Measurements from ENCODE around the gene PRTN3.
A peak's percentile ranks its signal among the peaks of the same experiment; 100 is the strongest.

PRTN3 gene

GRCh38 chr19:840519-841206, at the start of gene PRTN3:
PRTN3 (plus strand) TSS chr19:840999; CDS start chr19:841009, 10 bp downstream.
- no peak for DNase-seq

GRCh38 chr19:791007-791566, 49.7 kb upstream of the PRTN3 start:
- no peak for DNase-seq

- DNase-seq, result no peak
Observed at GRCh38 chr19:791567-792305, 49.1 kb upstream of the PRTN3 start.

GRCh38 chr19:792306-792885, 48.4 kb upstream of the PRTN3 start:
- DNase-seq, result no peak

GRCh38 chr19:793806-794205, 47.0 kb upstream of the PRTN3 start:
- no peak for DNase-seq

GRCh38 chr19:795073-795611, 45.7 kb upstream of the PRTN3 start:
- DNase-seq, result no peak

GRCh38 chr19:795691-796581, 44.9 kb upstream of the PRTN3 start:
- no peak for DNase-seq

GRCh38 chr19:796692-797527, 43.9 kb upstream of the PRTN3 start, which contains the start of gene PTBP1:
PTBP1 (plus strand) TSS chr19:797452; CDS start chr19:797498, 46 bp downstream.
- DNase-seq, result peak; percentile 100

GRCh38 chr19:797528-798414, 43.0 kb upstream of the PRTN3 start:
- DNase-seq, result peak; percentile 82

- no peak for DNase-seq
Observed at GRCh38 chr19:798415-799075, 42.3 kb upstream of the PRTN3 start.

GRCh38 chr19:799076-799881, 41.5 kb upstream of the PRTN3 start:
- no peak for DNase-seq

GRCh38 chr19:800360-801029, 40.3 kb upstream of the PRTN3 start:
- DNase-seq, result no peak

GRCh38 chr19:801030-801860, 39.6 kb upstream of the PRTN3 start:
- no peak for DNase-seq

GRCh38 chr19:801861-802497, 38.8 kb upstream of the PRTN3 start:
- DNase-seq, result no peak

- DNase-seq, result no peak
Observed at GRCh38 chr19:802498-803098, 38.2 kb upstream of the PRTN3 start.

- DNase-seq, result no peak
Observed at GRCh38 chr19:803099-803561, 37.7 kb upstream of the PRTN3 start.

Measured in NCI-H1436 (cell line).